NCI-H345 treated with DMSO at 0.1 percent for 48 hours (cell line): Measurements from ENCODE around the gene BAHD1.
A peak's percentile ranks its signal among the peaks of the same experiment; 100 is the strongest.

ENCODE experiments used
- DNase-seq: peaks from one replicate; lab custom pipeline; 2025; ENCODE audit not compliant: unreplicated experiment; lab: John Stamatoyannopoulos, UW

BAHD1 gene

GRCh38 chr15:40440743-40441564 lies at the start of gene BAHD1:
Gene BAHD1 (plus strand): TSS chr15:40440953. CDS start chr15:40458465, 17,512 bp downstream.
- DNase-seq: peak; percentile 29

- no peak for DNase-seq
Observed at GRCh38 chr15:40392986-40393948, 47.5 kb upstream of the BAHD1 start.

GRCh38 chr15:40397688-40398412 lies 42.9 kb upstream of the BAHD1 start:
- DNase-seq: no peak

GRCh38 chr15:40398413-40398873 lies 42.3 kb upstream of the BAHD1 start:
- DNase-seq: no peak

DNA sequence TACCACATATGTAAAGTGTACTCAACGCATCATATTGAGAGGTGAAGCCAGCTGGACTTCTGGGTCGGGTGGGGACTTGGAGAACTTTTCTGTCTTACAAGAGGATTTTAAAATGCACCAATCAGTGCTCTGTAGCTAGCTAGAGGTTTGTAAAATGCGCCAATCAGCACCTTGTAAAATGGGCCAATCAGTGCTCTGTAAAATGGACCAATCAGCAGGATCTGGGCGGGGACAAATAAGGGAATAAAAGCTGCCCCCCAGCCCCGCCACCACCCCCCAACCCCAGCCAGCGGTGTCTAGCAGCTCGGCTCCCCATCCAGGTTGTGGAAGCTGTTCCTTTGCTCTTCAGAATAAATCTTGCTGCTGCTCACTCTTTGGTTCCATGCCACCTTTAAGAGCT lies 41.4 kb upstream of the BAHD1 start:
- DNase-seq: no peak

GRCh38 chr15:40405501-40406381 lies 35.0 kb upstream of the BAHD1 start, which contains the start of gene IVD:
Gene IVD (plus strand): TSS chr15:40405795. CDS start chr15:40405828, 33 bp downstream.
- DNase-seq: peak; percentile 62

DNA sequence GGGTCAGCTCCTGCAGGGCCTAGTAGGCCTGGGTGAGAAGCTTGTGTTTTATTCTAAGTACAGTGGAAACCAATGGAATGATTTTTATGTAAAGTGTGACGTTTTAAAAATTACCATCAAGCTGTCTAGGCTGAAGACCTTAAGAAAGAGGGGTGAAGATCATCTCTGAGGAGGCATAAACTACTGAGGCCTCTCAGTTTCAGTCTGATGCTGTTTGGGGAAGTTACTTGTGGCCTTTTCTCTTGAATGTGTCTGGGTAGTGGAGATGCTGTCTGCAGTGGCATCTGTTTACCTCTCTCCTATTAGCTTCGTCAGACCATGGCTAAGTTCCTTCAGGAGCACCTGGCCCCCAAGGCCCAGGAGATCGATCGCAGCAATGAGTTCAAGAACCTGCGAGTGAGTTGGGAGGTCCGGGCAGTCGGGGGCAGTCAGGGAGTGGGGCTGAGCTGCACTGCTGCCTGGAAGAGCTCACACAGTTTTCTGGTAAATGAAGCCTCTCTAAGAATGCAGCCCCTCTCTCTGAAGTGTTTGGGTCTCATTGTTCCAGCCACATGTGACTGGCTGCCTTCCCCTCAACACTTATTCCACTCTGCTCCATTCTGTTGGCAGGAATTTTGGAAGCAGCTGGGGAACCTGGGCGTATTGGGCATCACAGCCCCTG lies 33.3 kb upstream of the BAHD1 start:
- no peak for DNase-seq

DNA sequence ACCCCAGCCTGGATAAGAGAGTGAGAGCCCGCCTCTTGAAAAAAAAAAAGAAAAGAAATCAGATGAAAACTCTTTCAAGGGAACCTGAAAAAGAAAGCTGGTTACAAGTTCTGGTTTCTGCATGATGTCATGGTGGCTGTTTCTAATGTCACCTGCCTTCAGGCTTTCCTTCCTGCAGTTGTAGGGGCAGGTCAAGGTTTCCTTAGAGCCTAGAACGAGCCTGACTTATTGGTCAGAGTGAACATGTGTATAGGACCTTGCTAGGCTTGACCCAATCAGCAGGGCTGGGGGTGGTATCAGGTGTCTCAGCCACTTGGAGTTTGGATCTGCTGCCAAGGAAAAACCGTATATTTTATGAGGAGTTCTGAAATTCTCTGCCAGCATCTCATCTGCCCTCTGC lies 31.4 kb upstream of the BAHD1 start:
- no peak for DNase-seq

- DNase-seq: no peak
Observed at GRCh38 chr15:40410476-40410875, 30.3 kb upstream of the BAHD1 start.

DNA sequence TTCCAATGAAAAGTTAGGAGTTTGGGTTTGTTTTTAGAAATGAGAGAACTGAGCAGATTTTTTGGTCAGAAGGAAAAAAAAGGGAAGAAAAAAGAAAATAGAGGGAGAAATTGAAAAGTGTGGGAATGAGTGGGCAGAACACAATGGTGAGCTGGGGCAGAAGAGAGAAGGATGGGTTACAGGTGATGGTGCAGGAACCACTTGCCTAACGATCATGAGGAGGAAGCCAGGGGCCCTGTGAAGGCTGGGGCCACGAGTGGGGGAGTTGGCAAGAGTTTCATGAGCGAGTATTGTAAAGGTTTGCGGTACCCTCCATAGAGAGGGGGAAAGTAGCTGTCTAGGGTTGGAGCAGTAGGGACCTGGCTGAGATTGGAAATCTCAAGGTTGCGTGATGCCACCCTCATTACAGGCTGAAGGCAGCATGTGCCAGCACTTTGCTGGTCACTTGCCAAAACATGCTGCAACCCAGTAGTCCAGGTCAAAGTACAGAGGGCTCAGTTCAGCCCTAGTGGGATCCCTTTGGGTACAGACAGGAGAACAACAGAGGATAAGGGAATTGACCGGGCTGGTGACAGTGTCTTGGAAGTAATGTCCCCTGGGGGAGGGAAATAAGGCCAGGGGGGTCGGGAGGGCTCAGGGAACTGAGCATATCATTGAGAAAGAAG lies 28.5 kb upstream of the BAHD1 start:
- no peak for DNase-seq

- no peak for DNase-seq
Observed at GRCh38 chr15:40413036-40413435, 27.7 kb upstream of the BAHD1 start.

- DNase-seq: no peak
Observed at GRCh38 chr15:40414816-40415215, 25.9 kb upstream of the BAHD1 start.

DNA sequence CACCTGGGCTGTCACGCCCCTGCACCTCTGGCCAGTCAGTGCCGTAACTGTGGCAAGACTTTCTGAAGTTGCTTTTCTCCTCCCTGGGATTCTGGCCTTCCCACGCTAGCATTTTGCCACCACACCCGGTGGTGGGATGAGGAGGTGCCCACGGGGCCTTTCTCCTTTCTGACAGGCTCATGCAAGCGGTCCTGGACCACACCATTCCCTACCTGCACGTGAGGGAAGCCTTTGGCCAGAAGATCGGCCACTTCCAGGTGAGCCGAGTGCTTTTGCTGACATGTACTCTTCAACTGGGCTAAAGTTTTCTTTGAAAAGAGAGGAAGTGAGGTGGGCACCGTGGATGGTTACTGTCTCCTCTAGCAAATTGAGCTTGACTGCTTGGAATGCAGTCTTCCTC lies 25.5 kb upstream of the BAHD1 start:
- DNase-seq: no peak

GRCh38 chr15:40416056-40416455 lies 24.7 kb upstream of the BAHD1 start:
- DNase-seq: no peak

GRCh38 chr15:40418126-40418525 lies 22.6 kb upstream of the BAHD1 start:
- no peak for DNase-seq

- no peak for DNase-seq
Observed at GRCh38 chr15:40420071-40420713, 20.6 kb upstream of the BAHD1 start.

GRCh38 chr15:40420793-40421192 lies 20.0 kb upstream of the BAHD1 start:
- no peak for DNase-seq
